ENCODE data around the gene ELOVL1. TPM values are rescaled to one million over a fixed set of nuclear protein-coding genes. Genes with fewer than 3 reads are reported as not detected.

ELOVL1 gene
- total RNA-seq, 1 donor from 2014 or later, result 61.9 TPM

DNA sequence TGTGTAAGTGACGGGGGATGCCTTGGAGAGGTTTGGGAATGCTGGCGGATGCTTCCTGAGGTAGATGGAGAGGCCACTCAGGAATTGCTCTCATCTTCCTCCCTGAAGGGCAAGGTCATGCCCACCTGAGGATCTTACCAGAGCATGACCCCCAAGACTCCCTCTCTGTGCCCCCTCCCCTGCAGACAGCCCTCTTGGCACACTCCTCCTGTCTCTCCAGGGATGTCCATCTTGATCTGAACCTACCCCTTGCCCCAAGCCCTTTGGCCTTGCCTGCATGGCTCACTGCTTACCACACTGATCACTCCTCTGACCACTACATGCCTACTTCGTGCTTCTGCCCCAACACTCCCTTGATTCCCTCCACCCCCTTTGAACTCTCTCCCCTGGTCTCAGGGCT, 48.0 kb downstream of the ELOVL1 start:
- TF ChIP-seq CTCF (IDR thresholded peaks at IDR 0.05), result no peak

DNA sequence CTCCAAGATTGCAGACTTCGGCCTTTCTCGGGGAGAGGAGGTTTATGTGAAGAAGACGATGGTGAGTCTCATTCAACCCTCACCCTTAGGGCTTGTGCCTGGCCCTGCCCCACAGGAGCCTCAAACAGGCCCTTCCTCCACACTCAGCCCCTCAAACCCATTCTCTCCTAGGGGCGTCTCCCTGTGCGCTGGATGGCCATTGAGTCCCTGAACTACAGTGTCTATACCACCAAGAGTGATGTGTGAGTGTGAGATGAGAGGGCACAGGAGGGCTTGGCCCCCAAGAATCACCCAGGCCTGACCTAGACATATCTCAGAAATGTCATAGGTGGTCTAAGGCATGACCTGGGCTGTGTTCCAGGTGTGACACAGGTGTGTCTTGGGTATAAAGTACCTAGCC, 48.5 kb downstream of the ELOVL1 start:
- Mint-ChIP-seq H3K27ac (ENCODE audit: unreplicated experiment) (no peak overlapping the region), H3K4me3 (ENCODE audit: unreplicated experiment) (no peak overlapping the region), H3K27me3 (ENCODE audit: unreplicated experiment) (no peaks in the 10 kb centered on the region), H3K9me3 (ENCODE audit: unreplicated experiment) (no peaks in the 10 kb centered on the region), H3K36me3 (ENCODE audit: unreplicated experiment) (no peaks in the 10 kb centered on the region), H3K4me1 (ENCODE audit: unreplicated experiment) (no peaks in the 10 kb centered on the region)
- no peak for TF ChIP-seq CTCF (IDR thresholded peaks at IDR 0.05)
- DNase-seq (ENCODE audit: extremely low spot score, unreplicated experiment), result no peak

More for the DNA sequence above, 48.0 kb downstream of the ELOVL1 start:
- H3K9me3 Mint-ChIP-seq (ENCODE audit: unreplicated experiment), result peaks cover 3% of the 10 kb centered on the region
- H3K36me3 Mint-ChIP-seq (ENCODE audit: unreplicated experiment), result no peaks in the 10 kb centered on the region
- no peak overlapping the region for H3K4me3 Mint-ChIP-seq (ENCODE audit: unreplicated experiment)
- no peaks in the 10 kb centered on the region for H3K4me1 Mint-ChIP-seq (ENCODE audit: unreplicated experiment)
- H3K27me3 Mint-ChIP-seq (ENCODE audit: unreplicated experiment), result no peaks in the 10 kb centered on the region
- no peak overlapping the region for H3K27ac Mint-ChIP-seq (ENCODE audit: unreplicated experiment)
- DNase-seq (ENCODE audit: extremely low spot score, unreplicated experiment), result no peak

DNA sequence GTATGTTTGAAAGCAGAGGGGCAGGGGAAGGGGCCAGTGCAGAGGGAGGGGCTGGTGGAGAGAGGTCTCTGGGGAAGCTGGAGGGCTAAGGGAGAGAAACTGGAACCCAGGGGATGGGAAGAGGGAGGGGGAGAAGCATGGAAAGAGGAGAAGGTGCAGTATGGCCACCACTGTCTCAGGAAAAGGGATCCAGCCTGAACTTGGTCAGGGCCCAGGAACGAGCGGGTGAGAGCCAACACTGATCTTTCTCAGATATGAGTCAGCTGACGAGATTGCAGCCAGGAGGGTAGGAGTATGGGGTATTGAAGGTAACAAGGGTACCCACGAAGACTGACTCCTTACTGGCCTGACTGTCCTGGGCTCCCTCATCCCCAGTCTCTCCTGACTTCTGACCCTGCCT, 49.0 kb downstream of the ELOVL1 start:
- no peak for DNase-seq (ENCODE audit: extremely low spot score, unreplicated experiment)
- Mint-ChIP-seq H3K36me3 (ENCODE audit: unreplicated experiment) (no peaks in the 10 kb centered on the region), H3K27me3 (ENCODE audit: unreplicated experiment) (no peaks in the 10 kb centered on the region), H3K4me1 (ENCODE audit: unreplicated experiment) (no peaks in the 10 kb centered on the region), H3K9me3 (ENCODE audit: unreplicated experiment) (no peaks in the 10 kb centered on the region), H3K4me3 (ENCODE audit: unreplicated experiment) (no peak overlapping the region), H3K27ac (ENCODE audit: unreplicated experiment) (no peak overlapping the region)
- no peak for TF ChIP-seq CTCF (IDR thresholded peaks at IDR 0.05)

- no peaks in the 10 kb centered on the region for H3K36me3 Mint-ChIP-seq (ENCODE audit: unreplicated experiment)
These were observed 49.9 kb downstream of the ELOVL1 start for GRCh38 chr1:43317817-43318471.

More at GRCh38 chr1:43317817-43318471, 49.9 kb downstream of the ELOVL1 start:
- H3K27me3 Mint-ChIP-seq (ENCODE audit: unreplicated experiment), result no peaks in the 10 kb centered on the region
- H3K4me1 Mint-ChIP-seq (ENCODE audit: unreplicated experiment), result no peaks in the 10 kb centered on the region
- no peaks in the 10 kb centered on the region for H3K9me3 Mint-ChIP-seq (ENCODE audit: unreplicated experiment)
- no peak for DNase-seq (ENCODE audit: extremely low spot score, unreplicated experiment)
- H3K4me3 Mint-ChIP-seq (ENCODE audit: unreplicated experiment), result no peak overlapping the region
- no peak for TF ChIP-seq CTCF (IDR thresholded peaks at IDR 0.05)
- no peak overlapping the region for H3K27ac Mint-ChIP-seq (ENCODE audit: unreplicated experiment)

Measured in osteocyte (in vitro differentiated cells).